GM12874 (cell line): ENCODE measurements around the gene PTPRM.

Experiments used
- CTCF ChIP-seq: IDR thresholded peaks from 2 replicates; pipeline ENCODE4 v1.5.1; 2011; ENCODE audit warnings: low read depth, mild to moderate bottlenecking, control low read depth, low read length, moderate library complexity; ENCODE audit not compliant: insufficient read depth

PTPRM gene

GRCh38 chr18:8037296-8037695 is 470.2 kb downstream of the PTPRM start:
- TF ChIP-seq CTCF, result no peak

- no peak for TF ChIP-seq CTCF
Measured at GRCh38 chr18:8040021-8040420, 472.9 kb downstream of the PTPRM start.

- no peak for TF ChIP-seq CTCF
Measured at GRCh38 chr18:8041526-8042111, 474.5 kb downstream of the PTPRM start.

GRCh38 chr18:8044004-8044403 is 476.9 kb downstream of the PTPRM start:
- no peak for TF ChIP-seq CTCF

GRCh38 chr18:8045160-8045883 is 478.2 kb downstream of the PTPRM start:
- TF ChIP-seq CTCF, result no peak

DNA sequence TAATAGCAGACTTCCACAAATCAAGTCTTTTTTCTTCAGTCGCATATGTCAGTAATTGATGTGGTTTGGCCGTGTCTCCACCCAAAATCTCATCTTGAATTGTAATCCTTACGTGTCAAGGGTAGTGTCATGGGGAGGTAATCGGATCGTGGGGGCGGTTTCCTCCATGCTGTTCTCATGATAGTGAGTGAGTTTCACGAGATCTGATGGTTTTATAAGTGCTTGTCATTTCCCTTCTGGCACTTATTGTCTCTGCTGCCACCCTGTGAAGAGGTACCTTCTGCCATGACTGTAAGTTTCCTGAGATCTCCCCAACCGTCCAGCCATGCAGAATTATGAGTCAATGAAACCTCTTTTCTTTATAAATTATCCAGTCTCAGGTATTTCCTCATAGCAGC is 478.8 kb downstream of the PTPRM start:
- no peak for TF ChIP-seq CTCF

DNA sequence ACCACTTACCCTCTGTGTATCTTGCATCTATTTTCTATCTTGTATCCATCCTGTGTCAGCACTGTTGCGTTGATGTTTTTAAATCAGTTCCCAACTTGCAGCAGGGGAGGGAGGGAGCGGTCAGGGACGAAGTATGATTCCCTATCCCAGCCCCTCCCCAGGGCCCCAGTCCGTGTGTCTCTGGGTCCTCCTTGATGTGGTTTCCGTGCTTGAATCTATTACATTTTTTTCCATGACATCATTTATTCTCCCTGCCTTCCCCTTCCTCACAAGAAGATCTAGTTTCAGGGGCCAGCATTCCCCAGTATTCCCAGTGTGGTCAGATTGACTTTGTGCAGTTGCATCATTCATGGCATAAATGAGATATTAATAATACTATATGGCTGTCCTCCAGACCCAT is 479.3 kb downstream of the PTPRM start:
- TF ChIP-seq CTCF, result no peak

DNA sequence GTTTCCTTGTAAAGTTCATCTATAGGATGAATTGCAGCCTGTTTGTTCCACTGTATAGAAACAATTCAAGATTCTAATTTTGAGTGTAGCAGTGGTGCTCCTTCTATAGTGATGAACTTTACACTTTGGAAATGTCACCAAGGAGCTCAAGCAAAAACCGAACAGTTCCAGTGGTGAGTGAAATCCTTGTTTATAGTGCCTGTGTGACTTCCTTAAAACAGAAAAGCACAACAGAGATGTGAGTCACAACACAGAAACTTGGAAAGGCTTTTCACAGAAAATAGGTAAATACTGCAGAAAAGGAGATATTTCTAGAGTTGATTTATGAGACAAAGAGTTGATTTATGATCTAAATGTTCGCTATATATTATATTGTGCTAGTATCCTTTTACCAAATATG is 482.0 kb downstream of the PTPRM start:
- TF ChIP-seq CTCF, result no peak
